Right lobe of liver (tissue), 4 donors: Measurements from ENCODE around the gene LMTK3.

ENCODE experiments used
- POLR2A ChIP-seq: fragments of 450-650 bp; IDR thresholded peaks from one replicate; pipeline ENCODE4 v1.6.1; 2017; ENCODE audit warnings: antibody characterized with exemption, mild to moderate bottlenecking
- TF ChIP-seq, protein P1 (sequence below), 4 donors: fragments of 200-600 bp in 3 of 4; fragments of 450-650 bp in 1 of 4; IDR thresholded peaks; one replicate each; pipeline versions ENCODE4 v1.5.1 to v1.8.0; 2016 to 2022; ENCODE audit warnings: antibody characterized with exemption in 4 of 4, mild to moderate bottlenecking in 2 of 4
- donor health status: DM: no; HTN: no; CAD: no.
- donor health status: DM: no; HTN: no; CAD: no.
- donor health status: DM: no; HTN: yes; CAD: no.

- TF ChIP-seq, protein P1, sequence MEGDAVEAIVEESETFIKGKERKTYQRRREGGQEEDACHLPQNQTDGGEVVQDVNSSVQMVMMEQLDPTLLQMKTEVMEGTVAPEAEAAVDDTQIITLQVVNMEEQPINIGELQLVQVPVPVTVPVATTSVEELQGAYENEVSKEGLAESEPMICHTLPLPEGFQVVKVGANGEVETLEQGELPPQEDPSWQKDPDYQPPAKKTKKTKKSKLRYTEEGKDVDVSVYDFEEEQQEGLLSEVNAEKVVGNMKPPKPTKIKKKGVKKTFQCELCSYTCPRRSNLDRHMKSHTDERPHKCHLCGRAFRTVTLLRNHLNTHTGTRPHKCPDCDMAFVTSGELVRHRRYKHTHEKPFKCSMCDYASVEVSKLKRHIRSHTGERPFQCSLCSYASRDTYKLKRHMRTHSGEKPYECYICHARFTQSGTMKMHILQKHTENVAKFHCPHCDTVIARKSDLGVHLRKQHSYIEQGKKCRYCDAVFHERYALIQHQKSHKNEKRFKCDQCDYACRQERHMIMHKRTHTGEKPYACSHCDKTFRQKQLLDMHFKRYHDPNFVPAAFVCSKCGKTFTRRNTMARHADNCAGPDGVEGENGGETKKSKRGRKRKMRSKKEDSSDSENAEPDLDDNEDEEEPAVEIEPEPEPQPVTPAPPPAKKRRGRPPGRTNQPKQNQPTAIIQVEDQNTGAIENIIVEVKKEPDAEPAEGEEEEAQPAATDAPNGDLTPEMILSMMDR (IDR thresholded peaks at IDR 0.05): no peak
- TF ChIP-seq POLR2A: no peak
These were observed 14.5 kb downstream of the LMTK3 start for GRCh38 chr19:48496959-48497727.
